ENCODE measurements around the gene ZCCHC2. TPM values are rescaled to one million over a fixed set of nuclear protein-coding genes. Genes with fewer than 3 reads are reported as not detected.
A peak's percentile ranks its signal among the peaks of the same experiment; 100 is the strongest.

ZCCHC2 gene
- total RNA-seq, result 15.4 TPM

- DNase-seq, result peak; percentile 99
These were observed at the start of gene ZCCHC2 for GRCh38 chr18:62522504-62523254. ZCCHC2 (plus strand) TSS chr18:62523025; CDS start chr18:62523425, 400 bp downstream.

- no peak for DNase-seq
These were observed 43.3 kb upstream of the ZCCHC2 start for GRCh38 chr18:62479574-62479973.

- no peak for DNase-seq
These were observed 41.9 kb upstream of the ZCCHC2 start for GRCh38 chr18:62480927-62481326.

GRCh38 chr18:62484941-62485340 is 37.9 kb upstream of the ZCCHC2 start:
- no peak for DNase-seq

GRCh38 chr18:62485684-62486083 is 37.1 kb upstream of the ZCCHC2 start:
- peak; percentile 11 for DNase-seq

GRCh38 chr18:62486290-62486964 is 36.4 kb upstream of the ZCCHC2 start:
- DNase-seq, result peak; percentile 46

- no peak for DNase-seq
These were observed 35.7 kb upstream of the ZCCHC2 start for GRCh38 chr18:62487161-62487560.

GRCh38 chr18:62490967-62491695 is 31.7 kb upstream of the ZCCHC2 start:
- no peak for DNase-seq

- no peak for DNase-seq
These were observed 29.6 kb upstream of the ZCCHC2 start for GRCh38 chr18:62493033-62493862.

- no peak for DNase-seq
These were observed 28.1 kb upstream of the ZCCHC2 start for GRCh38 chr18:62494764-62495163.

GRCh38 chr18:62496262-62496661 is 26.6 kb upstream of the ZCCHC2 start:
- no peak for DNase-seq

GRCh38 chr18:62497190-62497772 is 25.5 kb upstream of the ZCCHC2 start:
- no peak for DNase-seq

- no peak for DNase-seq
These were observed 24.1 kb upstream of the ZCCHC2 start for GRCh38 chr18:62498616-62499262.

GRCh38 chr18:62499263-62499650 is 23.6 kb upstream of the ZCCHC2 start:
- no peak for DNase-seq

- DNase-seq, result no peak
These were observed 22.7 kb upstream of the ZCCHC2 start for GRCh38 chr18:62500174-62500573.

GRCh38 chr18:62500966-62501591 is 21.7 kb upstream of the ZCCHC2 start:
- DNase-seq, result no peak

- no peak for DNase-seq
These were observed 16.9 kb upstream of the ZCCHC2 start for GRCh38 chr18:62505669-62506494.

- no peak for DNase-seq
These were observed 16.2 kb upstream of the ZCCHC2 start for GRCh38 chr18:62506495-62507143.

GRCh38 chr18:62509779-62510178 is 13.0 kb upstream of the ZCCHC2 start:
- no peak for DNase-seq

Measured in tongue (tissue), 2 donors.